CD4-positive, alpha-beta T cell (primary cell): ENCODE data around the gene THSD7A. TPM values are rescaled to one million over a fixed set of nuclear protein-coding genes. Genes with fewer than 3 reads are reported as not detected.

Experiments
- ATAC-seq: fragments of 200-7000 bp; cut with Tn5 transposase; one replicate; pipeline ENCODE4 v1.10.0; 2022; ENCODE audit warnings: mild to moderate bottlenecking; ENCODE audit not compliant: poor library complexity
- CTCF ChIA-PET: fragments of 350-600 bp; sonication (Branson Sonifier 250); formaldehyde crosslinking; loops from one replicate; lab custom pipeline; 2021; ENCODE audit warnings: antibody characterized with exemption, inconsistent platforms; lab: Charles Lee
- POLR2A ChIA-PET: fragments of 350-600 bp; sonication (Branson Sonifier 250); formaldehyde crosslinking; loops from one replicate; lab custom pipeline; 2021; ENCODE audit warnings: antibody characterized with exemption, inconsistent platforms; lab: Charles Lee
- DNase-seq, 14 experiments: peaks; one replicate each; pipeline ENCODE4 v3.0.0-alpha.2; 2013 to 2020; ENCODE audit warnings: mixed read lengths in 2 of 14
- H3K27ac ChIP-seq, 2 donors: one replicate each; pipeline versions ENCODE4 v1.5.1 to v1.7.0; 2013; ENCODE audit warnings: low read length in 2 of 2, low read depth in 1 of 2, mild to moderate bottlenecking in 1 of 2
- H3K27me3 ChIP-seq, 2 experiments: 1 replicate in 1 of 2; 2 replicates in 1 of 2; pipeline versions ENCODE4 v1.6.1 to v1.7.0; 2013; ENCODE audit warnings: low read length in 2 of 2, control low read depth in 1 of 2, mild to moderate bottlenecking in 1 of 2, moderate library complexity in 1 of 2; ENCODE audit not compliant: insufficient read depth in 2 of 2, control insufficient read depth in 1 of 2
- H3K36me3 ChIP-seq: one replicate; pipeline ENCODE4 v1.6.1; 2013; ENCODE audit warnings: low read length, control low read depth; ENCODE audit not compliant: insufficient read depth
- H3K4me1 ChIP-seq: one replicate; pipeline ENCODE4 v1.6.1; 2013; ENCODE audit warnings: low read length, control low read depth; ENCODE audit not compliant: insufficient read depth
- H3K4me3 ChIP-seq: one replicate; pipeline ENCODE4 v1.5.1; 2013; ENCODE audit warnings: mild to moderate bottlenecking, low read length, moderate library complexity
- H3K9me3 ChIP-seq, 2 experiments: 1 replicate in 1 of 2; 2 replicates in 1 of 2; pipeline versions ENCODE4 v1.6.1 to v1.7.0; 2013; ENCODE audit warnings: low read length in 2 of 2, mild to moderate bottlenecking in 2 of 2, control low read depth in 1 of 2, moderate library complexity in 1 of 2; ENCODE audit not compliant: control insufficient read depth in 1 of 2, insufficient read depth in 1 of 2
- H3K27ac Mint-ChIP-seq: one replicate; pipeline ENCODE4 v1.8.0; 2020; ENCODE audit warnings: mixed read lengths
- H3K27me3 Mint-ChIP-seq: one replicate; pipeline ENCODE4 v1.8.0; 2021; ENCODE audit warnings: mixed read lengths
- H3K36me3 Mint-ChIP-seq: one replicate; pipeline ENCODE4 v1.8.0; 2021; ENCODE audit warnings: low read depth, mixed read lengths
- H3K4me1 Mint-ChIP-seq: one replicate; pipeline ENCODE4 v1.8.0; 2021; ENCODE audit warnings: low read depth, mixed read lengths
- H3K4me3 Mint-ChIP-seq: one replicate; pipeline ENCODE4 v1.8.0; 2020; ENCODE audit warnings: mild to moderate bottlenecking, mixed read lengths
- H3K9me3 Mint-ChIP-seq: one replicate; pipeline ENCODE4 v1.8.0; 2020; ENCODE audit warnings: mixed read lengths
- CTCF ChIP-seq: fragments of 200-600 bp; IDR thresholded peaks from one replicate; pipeline ENCODE4 v1.8.0; 2022; ENCODE audit warnings: antibody characterized with exemption, mild to moderate bottlenecking
- intact Hi-C, 2 experiments: fragments of 100-400 bp; cut with DNase I in 1 of 2; cut with micrococcal nuclease in 1 of 2; formaldehyde crosslinking; loops; one replicate each; pipeline versions ENCODE4 v1.15.1 to v1.9.0; 2023 to 2025; cut with DNase I, micrococcal nuclease
- total RNA-seq, 174 experiments: library from RNA in 2 of 174; stranded (reverse) in 2 of 174; gene quantifications; one replicate each; pipeline ENCODE4 v1.2.3 and lab custom pipeline; 2021 to 2026

THSD7A gene
- total RNA-seq, 2 experiments from 2014 or later: not detected

- no peak for TF ChIP-seq CTCF
- no peaks in the 10 kb centered on the region for H3K36me3 Mint-ChIP-seq
- no peaks in the 10 kb centered on the region for H3K27me3 Mint-ChIP-seq
- ATAC-seq: no peak
- no peak overlapping the region for H3K4me3 ChIP-seq
- no peaks in the 10 kb centered on the region for H3K4me1 ChIP-seq
- H3K9me3 Mint-ChIP-seq: no peaks in the 10 kb centered on the region
- no peaks in the 10 kb centered on the region for H3K27me3 ChIP-seq
- DNase-seq: no peak
- ChIA-PET POLR2A (no interaction called here), CTCF (no interaction called here)
- no peaks in the 10 kb centered on the region for H3K4me1 Mint-ChIP-seq
- no peaks in the 10 kb centered on the region for H3K36me3 ChIP-seq
- H3K4me3 Mint-ChIP-seq: no peak overlapping the region
- intact Hi-C loops: no loop called here
- H3K27ac Mint-ChIP-seq: no peak overlapping the region
- no peak overlapping the region for H3K27ac ChIP-seq
- H3K9me3 ChIP-seq: no peaks in the 10 kb centered on the region
These were observed 240.1 kb downstream of the THSD7A start for GRCh38 chr7:11591943-11592342.

- intact Hi-C loops: no loop called here
- no peaks in the 10 kb centered on the region for H3K9me3 Mint-ChIP-seq
- H3K36me3 ChIP-seq: no peaks in the 10 kb centered on the region
- H3K4me1 Mint-ChIP-seq: no peaks in the 10 kb centered on the region
- H3K27ac Mint-ChIP-seq: no peak overlapping the region
- H3K36me3 Mint-ChIP-seq: no peaks in the 10 kb centered on the region
- H3K4me1 ChIP-seq: no peaks in the 10 kb centered on the region
- H3K4me3 ChIP-seq: no peak overlapping the region
- no peak overlapping the region for H3K4me3 Mint-ChIP-seq
- ATAC-seq (no peak), DNase-seq (no peak)
- no peaks in the 10 kb centered on the region for H3K9me3 ChIP-seq
- no peaks in the 10 kb centered on the region for H3K27me3 ChIP-seq
- CTCF ChIA-PET: interaction anchor here (0.7 kb wide), 1 partner anchor 83 kb away, joined by 3 read pairs; no protein-coding TSS in a partner anchor
- POLR2A ChIA-PET: no interaction called here
- H3K27ac ChIP-seq: no peak overlapping the region
- TF ChIP-seq CTCF: no peak
- no peaks in the 10 kb centered on the region for H3K27me3 Mint-ChIP-seq
These were observed 240.9 kb downstream of the THSD7A start for GRCh38 chr7:11591055-11591633.

GRCh38 chr7:11589251-11589650, 242.7 kb downstream of the THSD7A start:
- H3K36me3 ChIP-seq: no peaks in the 10 kb centered on the region
- H3K4me1 Mint-ChIP-seq: no peaks in the 10 kb centered on the region
- ATAC-seq (no peak), DNase-seq (no peak)
- H3K36me3 Mint-ChIP-seq: no peaks in the 10 kb centered on the region
- no peak overlapping the region for H3K4me3 Mint-ChIP-seq
- H3K9me3 Mint-ChIP-seq: no peaks in the 10 kb centered on the region
- POLR2A ChIA-PET: no interaction called here
- CTCF ChIA-PET: no interaction called here
- H3K27me3 ChIP-seq: no peaks in the 10 kb centered on the region
- H3K9me3 ChIP-seq: no peaks in the 10 kb centered on the region
- no peaks in the 10 kb centered on the region for H3K4me1 ChIP-seq
- no peak for TF ChIP-seq CTCF
- H3K27ac Mint-ChIP-seq: no peak overlapping the region
- intact Hi-C loops: no loop called here
- no peak overlapping the region for H3K27ac ChIP-seq
- no peaks in the 10 kb centered on the region for H3K27me3 Mint-ChIP-seq
- no peak overlapping the region for H3K4me3 ChIP-seq
